Measurements from ENCODE around the gene PLA2G4A. TPM values are rescaled to one million over a fixed set of nuclear protein-coding genes. Genes with fewer than 3 reads are reported as not detected.

PLA2G4A gene
- total and polyA plus RNA-seq, 2 donors (not counting 1 experiment from before 2014, with no cell fraction given), result 0.15 TPM; not detected in 1

DNA sequence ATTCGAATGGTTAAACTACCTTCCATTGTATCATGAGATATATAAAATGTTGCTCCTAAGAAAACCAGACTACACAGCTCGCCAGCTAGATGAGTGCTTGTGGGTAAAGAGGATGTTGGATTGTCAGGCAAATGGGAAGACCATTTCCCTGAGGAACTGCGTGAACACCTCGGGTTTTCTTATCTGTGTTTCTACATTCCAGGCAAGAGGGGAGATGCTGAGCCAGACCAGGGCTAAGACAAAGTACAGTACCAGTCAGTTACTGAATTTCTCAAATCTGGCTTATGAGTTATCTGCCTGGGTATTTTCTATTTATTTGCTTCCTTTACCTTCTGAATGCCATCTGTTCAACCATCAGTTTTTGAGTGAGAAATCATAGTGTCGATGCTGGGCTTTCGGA lies 170.8 kb downstream of the PLA2G4A start:
- 97% methylated on average over 3 of the region's 6 CpGs for WGBS (ENCODE audit: insufficient coverage)
- no peaks in the 10 kb centered on the region for H3K4me1 Mint-ChIP-seq
- CTCF ChIA-PET, result no interaction called here

DNA sequence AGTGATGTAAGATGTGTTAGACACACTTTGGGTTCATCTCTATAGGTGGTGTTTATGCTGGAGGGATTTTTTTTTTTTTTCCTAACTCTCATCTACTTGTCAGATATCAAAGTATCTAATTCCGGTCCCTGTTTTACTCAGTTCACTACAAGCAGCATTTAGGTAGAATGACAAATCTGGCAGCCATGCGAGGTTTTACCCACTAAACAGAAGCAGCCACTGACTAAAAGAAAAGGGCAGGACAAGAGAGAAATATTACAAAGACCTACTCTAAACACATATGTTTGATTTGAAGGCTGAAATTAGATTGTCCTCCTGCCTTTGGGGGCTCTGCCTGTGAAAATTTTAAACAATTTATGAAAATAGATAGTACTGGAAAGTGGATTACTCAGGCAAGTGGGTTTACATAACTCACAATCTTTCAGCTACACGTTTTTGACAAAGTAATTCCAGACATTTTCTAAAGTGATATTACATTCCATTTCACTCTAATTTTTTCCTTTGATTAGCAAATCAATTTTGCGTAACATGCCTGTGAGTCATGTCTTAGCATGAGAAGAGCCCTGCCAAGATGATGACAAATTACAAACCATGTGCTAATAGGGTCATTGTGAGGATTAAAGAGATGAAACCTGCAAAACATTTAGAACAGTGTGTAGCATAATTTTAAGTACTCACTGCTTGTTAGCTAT lies 172.6 kb downstream of the PLA2G4A start:
- no peaks in the 10 kb centered on the region for H4K20me1 ChIP-seq (ENCODE audit: control insufficient read depth, insufficient read depth, low read length, poor library complexity, severe bottlenecking)
- H3K27ac Mint-ChIP-seq, result no peak overlapping the region
- 83% methylated on average over 2 of the region's 4 CpGs for WGBS (ENCODE audit: insufficient coverage)

More for the DNA sequence above, 170.8 kb downstream of the PLA2G4A start:
- H3K27me3 Mint-ChIP-seq, result no peaks in the 10 kb centered on the region
- no peak overlapping the region for H3K27ac ChIP-seq (ENCODE audit: low read length in 2 of 2)
- intact Hi-C loops (cut with micrococcal nuclease), result no loop called here
- H3K4me3 ChIP-seq (ENCODE audit: control extremely low read depth in 1 of 5, extremely low read depth in 1 of 5, insufficient read depth in 1 of 5, low read depth in 2 of 5, low read length in 4 of 5), result no peak overlapping the region
- no peaks in the 10 kb centered on the region for H4K20me1 ChIP-seq (ENCODE audit: control insufficient read depth, insufficient read depth, low read length, poor library complexity, severe bottlenecking)
- no peaks in the 10 kb centered on the region for H3K36me3 ChIP-seq (replicated peaks in 1 of 2; ENCODE audit: control extremely low read depth in 1 of 2, control insufficient read depth in 1 of 2, extremely low read depth in 1 of 2, insufficient read depth in 2 of 2, low read length in 1 of 2)
- POLR2A ChIA-PET, result no interaction called here
- H3K9me3 Mint-ChIP-seq (ENCODE audit: insufficient read depth), result no peaks in the 10 kb centered on the region
- no peaks in the 10 kb centered on the region for H3K27me3 ChIP-seq (replicated peaks in 1 of 4; ENCODE audit: control extremely low read depth in 1 of 4, control insufficient read depth in 3 of 4, insufficient read depth in 4 of 4, low read length in 3 of 4)
- H2AFZ ChIP-seq (ENCODE audit: insufficient read depth, low read depth, low read length, poor library complexity, severe bottlenecking), result no peak overlapping the region
- no peak overlapping the region for H3K9ac ChIP-seq (ENCODE audit: low read length)
- H3K4me2 ChIP-seq (replicated peaks; ENCODE audit: low read depth, low read length, poor library complexity, severe bottlenecking), result no peak overlapping the region
- no peaks in the 10 kb centered on the region for H3K4me1 ChIP-seq (ENCODE audit: control insufficient read depth in 2 of 2, insufficient read depth in 2 of 2, low read length in 2 of 2)
- H3K9me3 ChIP-seq (ENCODE audit: control extremely low read depth in 1 of 3, control insufficient read depth in 2 of 3, insufficient read depth in 1 of 3, low read length in 2 of 3), result no peaks in the 10 kb centered on the region
- no peak overlapping the region for H3K4me3 Mint-ChIP-seq
- DNase-seq (no peak), ATAC-seq (ENCODE audit: low read depth) (no peak)
- no peaks in the 10 kb centered on the region for H3K79me2 ChIP-seq (ENCODE audit: control insufficient read depth, insufficient read depth, low read length)
- H3K27ac Mint-ChIP-seq, result no peak overlapping the region
- TF ChIP-seq EZH2 (IDR thresholded peaks at IDR 0.05; ENCODE audit: borderline replicate concordance, insufficient read depth, low read depth, low read length, poor library complexity, severe bottlenecking), result no peak
- TF ChIP-seq, protein P1, sequence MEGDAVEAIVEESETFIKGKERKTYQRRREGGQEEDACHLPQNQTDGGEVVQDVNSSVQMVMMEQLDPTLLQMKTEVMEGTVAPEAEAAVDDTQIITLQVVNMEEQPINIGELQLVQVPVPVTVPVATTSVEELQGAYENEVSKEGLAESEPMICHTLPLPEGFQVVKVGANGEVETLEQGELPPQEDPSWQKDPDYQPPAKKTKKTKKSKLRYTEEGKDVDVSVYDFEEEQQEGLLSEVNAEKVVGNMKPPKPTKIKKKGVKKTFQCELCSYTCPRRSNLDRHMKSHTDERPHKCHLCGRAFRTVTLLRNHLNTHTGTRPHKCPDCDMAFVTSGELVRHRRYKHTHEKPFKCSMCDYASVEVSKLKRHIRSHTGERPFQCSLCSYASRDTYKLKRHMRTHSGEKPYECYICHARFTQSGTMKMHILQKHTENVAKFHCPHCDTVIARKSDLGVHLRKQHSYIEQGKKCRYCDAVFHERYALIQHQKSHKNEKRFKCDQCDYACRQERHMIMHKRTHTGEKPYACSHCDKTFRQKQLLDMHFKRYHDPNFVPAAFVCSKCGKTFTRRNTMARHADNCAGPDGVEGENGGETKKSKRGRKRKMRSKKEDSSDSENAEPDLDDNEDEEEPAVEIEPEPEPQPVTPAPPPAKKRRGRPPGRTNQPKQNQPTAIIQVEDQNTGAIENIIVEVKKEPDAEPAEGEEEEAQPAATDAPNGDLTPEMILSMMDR (IDR thresholded peaks at IDR 0.05), result no peak

More for the DNA sequence above, 172.6 kb downstream of the PLA2G4A start:
- ChIA-PET CTCF (no interaction called here), POLR2A (no interaction called here)
- DNase-seq, result no peak
- no peak overlapping the region for H3K4me2 ChIP-seq (replicated peaks; ENCODE audit: low read depth, low read length, poor library complexity, severe bottlenecking)
- H2AFZ ChIP-seq (ENCODE audit: insufficient read depth, low read depth, low read length, poor library complexity, severe bottlenecking), result no peak overlapping the region
- no peak for ATAC-seq (ENCODE audit: low read depth)
- intact Hi-C loops (cut with micrococcal nuclease), result no loop called here
- no peaks in the 10 kb centered on the region for H3K36me3 ChIP-seq (replicated peaks in 1 of 2; ENCODE audit: control extremely low read depth in 1 of 2, control insufficient read depth in 1 of 2, extremely low read depth in 1 of 2, insufficient read depth in 2 of 2, low read length in 1 of 2)
- TF ChIP-seq, protein P1 (IDR thresholded peaks at IDR 0.05), result no peak
- no peak for TF ChIP-seq EZH2 (IDR thresholded peaks at IDR 0.05; ENCODE audit: borderline replicate concordance, insufficient read depth, low read depth, low read length, poor library complexity, severe bottlenecking)
- H3K4me1 ChIP-seq (ENCODE audit: control insufficient read depth in 2 of 2, insufficient read depth in 2 of 2, low read length in 2 of 2), result no peaks in the 10 kb centered on the region
- Mint-ChIP-seq H3K4me3 (no peak overlapping the region), H3K4me1 (no peaks in the 10 kb centered on the region), H3K27me3 (no peaks in the 10 kb centered on the region), H3K9me3 (ENCODE audit: insufficient read depth) (peaks cover under 1% of the 10 kb centered on the region)
- H3K4me3 ChIP-seq (ENCODE audit: control extremely low read depth in 1 of 5, extremely low read depth in 1 of 5, insufficient read depth in 1 of 5, low read depth in 2 of 5, low read length in 4 of 5), result no peak overlapping the region
- H3K79me2 ChIP-seq (ENCODE audit: control insufficient read depth, insufficient read depth, low read length), result no peaks in the 10 kb centered on the region
- H3K27ac ChIP-seq (ENCODE audit: low read length in 2 of 2), result no peak overlapping the region
- no peak overlapping the region for H3K9ac ChIP-seq (ENCODE audit: low read length)
- H3K27me3 ChIP-seq (replicated peaks in 1 of 4; ENCODE audit: control extremely low read depth in 1 of 4, control insufficient read depth in 3 of 4, insufficient read depth in 4 of 4, low read length in 3 of 4), result no peaks in the 10 kb centered on the region
- peaks cover 0 to under 1% (median 0%) of the 10 kb centered on the region in 3 donors for H3K9me3 ChIP-seq (ENCODE audit: control extremely low read depth in 1 of 3, control insufficient read depth in 2 of 3, insufficient read depth in 1 of 3, low read length in 2 of 3)

Measured in B cell (primary cell).